Dendritic cell treated with granulocyte-macrophage colony-stimulating factor and Interleukin-4, amounts not matched to agents 40 ng/mL and 50 ng/mL, for 4 days (primary cell): Measurements from ENCODE around the gene UTS2R.

Experiments used
- H3K27ac Mint-ChIP-seq: one replicate; pipeline ENCODE4 v1.8.0; 2022; ENCODE audit warnings: mild to moderate bottlenecking, mixed read lengths
- H3K27me3 Mint-ChIP-seq: one replicate; pipeline ENCODE4 v1.8.0; 2022; ENCODE audit warnings: mild to moderate bottlenecking, mixed read lengths
- H3K36me3 Mint-ChIP-seq: one replicate; pipeline ENCODE4 v1.8.0; 2022; ENCODE audit warnings: low read depth, mixed read lengths
- H3K4me1 Mint-ChIP-seq: one replicate; pipeline ENCODE4 v1.8.0; 2022; ENCODE audit warnings: low read depth, mixed read lengths
- H3K4me3 Mint-ChIP-seq: one replicate; pipeline ENCODE4 v1.8.0; 2022; ENCODE audit warnings: mild to moderate bottlenecking, moderate library complexity, mixed read lengths
- H3K9me3 Mint-ChIP-seq: one replicate; pipeline ENCODE4 v1.8.0; 2022; ENCODE audit warnings: mixed read lengths
- intact Hi-C: fragments of 100-400 bp; cut with micrococcal nuclease; formaldehyde crosslinking; loops from one replicate; pipeline ENCODE4 v1.15.0; 2022

The UTS2R gene

GRCh38 chr17:82390860-82391435 lies 19.4 kb downstream of the UTS2R start:
- no peak overlapping the region for H3K4me3 Mint-ChIP-seq
- intact Hi-C loops: no loop called here
- H3K36me3 Mint-ChIP-seq: peaks cover 48% of the 10 kb centered on the region
- peaks cover 26% of the 10 kb centered on the region for H3K27me3 Mint-ChIP-seq
- no peak overlapping the region for H3K27ac Mint-ChIP-seq
- H3K4me1 Mint-ChIP-seq: peaks cover 15% of the 10 kb centered on the region
- H3K9me3 Mint-ChIP-seq: no peaks in the 10 kb centered on the region

DNA sequence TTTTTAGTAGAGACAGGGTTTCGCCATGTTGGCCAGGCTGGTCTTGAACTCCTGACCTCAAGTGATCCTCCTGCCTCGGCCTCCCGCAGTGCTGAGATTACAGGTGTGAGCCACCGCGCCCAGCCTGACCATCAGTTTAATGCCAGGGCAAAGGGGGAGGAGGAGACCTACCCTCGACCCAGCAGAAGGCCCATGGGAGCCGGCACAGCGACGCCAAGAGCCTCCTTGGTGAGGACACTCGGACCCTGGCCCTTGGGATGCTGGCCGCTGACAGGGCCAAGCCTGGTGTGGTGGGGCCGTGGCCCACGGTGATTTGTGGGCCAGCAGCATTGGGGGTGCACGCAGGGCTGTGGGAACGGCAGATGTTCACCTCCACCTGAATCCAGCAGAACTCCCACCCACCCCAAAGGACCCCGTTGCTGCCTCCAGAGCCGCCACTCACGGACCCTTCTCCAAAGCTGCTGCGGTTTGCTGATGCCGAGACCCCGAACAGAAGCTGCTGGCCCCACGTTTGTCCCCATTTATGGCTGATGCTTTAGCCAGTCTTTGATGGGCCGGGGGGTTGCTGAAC lies 20.0 kb downstream of the UTS2R start:
- intact Hi-C loops: no loop called here

DNA sequence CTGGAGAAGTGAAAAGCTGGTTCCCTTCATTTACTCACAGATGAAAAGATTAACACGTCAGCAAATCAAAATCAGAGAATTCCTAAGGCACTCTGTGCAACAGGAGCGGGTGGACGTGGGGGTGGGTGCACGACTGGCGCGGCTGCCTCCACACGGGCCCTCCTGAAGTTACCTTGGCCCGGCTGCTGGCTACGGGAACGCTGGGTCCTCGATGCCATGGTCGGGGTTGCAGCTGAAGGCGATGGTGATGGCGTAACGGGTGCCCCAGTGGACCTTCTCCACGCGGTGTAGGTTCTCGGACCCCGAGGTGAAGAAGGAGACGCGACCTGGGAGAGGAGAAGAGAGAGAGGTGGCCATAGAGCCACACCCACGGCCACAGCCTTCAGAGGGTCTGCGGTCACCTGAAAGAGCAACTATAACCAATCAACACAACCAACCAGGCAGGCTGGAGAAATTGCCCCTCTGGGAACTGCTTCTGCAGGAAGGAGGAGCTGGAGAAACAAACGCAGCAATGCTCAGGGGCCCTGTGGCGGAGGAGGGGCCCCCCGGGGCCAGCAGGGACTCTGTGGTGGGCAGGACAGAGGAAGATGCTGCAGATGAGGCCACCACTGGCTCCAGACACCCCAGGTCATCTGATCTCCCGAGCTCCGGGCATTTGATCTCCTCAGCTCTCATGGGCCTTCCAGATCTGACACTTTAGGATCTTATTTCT lies 20.8 kb downstream of the UTS2R start:
- no peaks in the 10 kb centered on the region for H3K9me3 Mint-ChIP-seq
- no peak overlapping the region for H3K27ac Mint-ChIP-seq
- peaks cover 15% of the 10 kb centered on the region for H3K4me1 Mint-ChIP-seq
- intact Hi-C loops: no loop called here
- H3K27me3 Mint-ChIP-seq: peaks cover 13% of the 10 kb centered on the region
- peaks cover 61% of the 10 kb centered on the region for H3K36me3 Mint-ChIP-seq
- H3K4me3 Mint-ChIP-seq: no peak overlapping the region

More for the DNA sequence above, 20.0 kb downstream of the UTS2R start:
- Mint-ChIP-seq H3K4me3 (no peak overlapping the region), H3K27ac (no peak overlapping the region), H3K36me3 (peaks cover 53% of the 10 kb centered on the region), H3K27me3 (peaks cover 20% of the 10 kb centered on the region), H3K4me1 (peaks cover 15% of the 10 kb centered on the region), H3K9me3 (no peaks in the 10 kb centered on the region)

GRCh38 chr17:82392941-82393340 lies 21.4 kb downstream of the UTS2R start:
- Mint-ChIP-seq H3K9me3 (no peaks in the 10 kb centered on the region), H3K4me3 (no peak overlapping the region), H3K4me1 (peaks cover 9% of the 10 kb centered on the region), H3K27me3 (peaks cover 7% of the 10 kb centered on the region), H3K27ac (no peak overlapping the region), H3K36me3 (peaks cover 66% of the 10 kb centered on the region)
- intact Hi-C loops: no loop called here

- H3K36me3 Mint-ChIP-seq: peaks cover 76% of the 10 kb centered on the region
- no peaks in the 10 kb centered on the region for H3K9me3 Mint-ChIP-seq
- H3K4me1 Mint-ChIP-seq: peaks cover 9% of the 10 kb centered on the region
- H3K4me3 Mint-ChIP-seq: no peak overlapping the region
- H3K27ac Mint-ChIP-seq: peak overlapping the region; percentile 45
- intact Hi-C loops: no loop called here
- H3K27me3 Mint-ChIP-seq: peaks cover 2% of the 10 kb centered on the region
Measured at GRCh38 chr17:82394278-82394677, 22.7 kb downstream of the UTS2R start.

DNA sequence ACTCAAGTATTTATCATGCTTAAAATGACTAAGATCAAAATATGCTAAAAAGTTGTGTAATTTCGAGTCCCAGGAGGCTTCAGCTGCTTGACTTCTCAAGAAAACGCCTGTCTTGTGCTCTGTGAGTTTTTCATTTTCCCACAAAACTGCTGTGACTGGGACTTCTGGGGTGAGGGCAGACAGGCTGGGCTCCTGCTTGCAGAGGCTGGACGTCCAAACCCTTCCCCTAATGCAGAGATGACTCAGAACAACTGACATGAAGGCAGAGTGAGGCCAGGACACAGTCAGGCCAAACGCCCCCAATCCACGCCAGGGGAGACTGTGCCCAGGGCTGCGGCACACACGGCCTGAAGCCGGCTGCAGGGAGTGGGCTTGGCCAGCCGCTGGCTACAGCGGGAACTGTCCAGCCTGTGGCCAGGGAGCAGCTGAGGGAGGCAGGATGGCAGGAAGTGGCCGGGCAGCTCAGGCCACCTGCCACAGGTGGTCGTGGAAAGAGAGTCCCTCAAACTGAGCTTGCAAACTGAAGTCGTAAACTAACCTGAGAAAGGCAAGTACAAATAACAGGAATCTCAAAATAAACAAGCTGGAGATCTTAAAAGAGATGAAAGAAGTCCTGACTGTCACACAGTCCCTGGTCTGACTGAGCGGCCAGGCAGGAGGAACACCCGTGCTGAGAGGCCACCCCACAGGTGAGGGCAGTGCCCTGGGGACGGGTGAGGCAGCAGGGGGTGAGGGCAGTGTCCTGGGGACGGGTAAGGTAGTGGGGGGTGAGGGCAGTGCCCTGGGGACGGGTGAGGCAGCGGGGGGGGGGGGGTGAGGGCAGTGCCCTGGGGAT lies 25.3 kb downstream of the UTS2R start:
- Mint-ChIP-seq H3K4me3 (no peak overlapping the region), H3K27me3 (peaks cover 3% of the 10 kb centered on the region), H3K4me1 (peaks cover 35% of the 10 kb centered on the region), H3K9me3 (no peaks in the 10 kb centered on the region), H3K36me3 (peaks cover 76% of the 10 kb centered on the region), H3K27ac (peak overlapping the region; percentile 14)
- intact Hi-C loops: no loop called here

GRCh38 chr17:82397449-82398335 lies 26.1 kb downstream of the UTS2R start:
- Mint-ChIP-seq H3K4me3 (no peak overlapping the region), H3K9me3 (no peaks in the 10 kb centered on the region), H3K27me3 (peaks cover 3% of the 10 kb centered on the region), H3K4me1 (peaks cover 37% of the 10 kb centered on the region), H3K27ac (no peak overlapping the region), H3K36me3 (peaks cover 75% of the 10 kb centered on the region)
- intact Hi-C loops: no loop called here

DNA sequence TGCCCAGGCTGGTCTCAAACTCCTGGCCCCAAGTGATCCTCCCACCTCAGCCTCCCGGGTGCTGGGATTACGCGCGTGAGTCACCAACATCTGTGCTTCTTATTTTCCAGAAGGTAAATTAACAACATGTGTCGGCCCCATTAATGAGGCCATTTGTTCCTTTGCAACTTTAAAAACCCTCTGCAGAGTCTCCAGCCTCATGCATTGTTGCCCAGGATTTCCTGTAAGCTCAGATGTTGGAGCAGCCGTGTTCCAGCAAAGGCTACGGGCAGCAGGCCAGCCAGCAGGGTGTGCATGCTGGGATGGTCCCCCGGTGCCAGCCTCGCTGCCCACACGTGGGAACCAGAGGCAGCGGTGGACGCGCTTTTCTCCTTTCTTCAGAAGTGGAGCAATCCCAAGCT lies 27.5 kb downstream of the UTS2R start:
- intact Hi-C loops: no loop called here

DNA sequence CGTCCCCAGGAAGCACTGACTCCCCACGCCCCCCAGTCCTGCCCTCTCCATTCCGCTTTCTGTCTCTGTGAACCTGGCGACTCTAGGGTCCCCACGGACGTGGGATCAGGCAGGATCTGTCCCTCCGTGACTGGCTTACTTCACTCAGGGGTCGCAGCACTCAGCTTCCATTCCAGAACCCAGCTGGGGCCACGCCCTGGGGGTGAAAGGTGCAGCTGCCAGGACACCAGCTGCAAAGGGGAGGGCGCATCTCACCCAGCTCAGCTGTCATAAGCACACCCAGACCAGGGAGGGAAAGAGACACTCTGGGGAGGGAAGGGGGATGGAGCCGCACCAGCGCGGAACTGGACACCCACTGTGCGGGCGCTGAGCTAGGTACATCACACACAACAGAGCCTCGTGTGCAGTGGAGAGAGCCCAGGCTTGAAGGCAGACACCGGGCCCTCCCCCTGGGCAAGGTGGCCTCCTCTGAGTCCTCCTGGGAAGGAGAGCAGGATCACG lies 28.1 kb downstream of the UTS2R start:
- Mint-ChIP-seq H3K4me1 (peaks cover 37% of the 10 kb centered on the region), H3K36me3 (peaks cover 75% of the 10 kb centered on the region), H3K27me3 (peaks cover 3% of the 10 kb centered on the region), H3K9me3 (no peaks in the 10 kb centered on the region), H3K27ac (peak overlapping the region; percentile 33), H3K4me3 (no peak overlapping the region)
- intact Hi-C loops: no loop called here

More for the DNA sequence above, 27.5 kb downstream of the UTS2R start:
- H3K27me3 Mint-ChIP-seq: peaks cover 3% of the 10 kb centered on the region
- H3K9me3 Mint-ChIP-seq: no peaks in the 10 kb centered on the region
- H3K4me1 Mint-ChIP-seq: peaks cover 37% of the 10 kb centered on the region
- H3K4me3 Mint-ChIP-seq: no peak overlapping the region
- H3K27ac Mint-ChIP-seq: peak overlapping the region; percentile 33
- peaks cover 75% of the 10 kb centered on the region for H3K36me3 Mint-ChIP-seq

DNA sequence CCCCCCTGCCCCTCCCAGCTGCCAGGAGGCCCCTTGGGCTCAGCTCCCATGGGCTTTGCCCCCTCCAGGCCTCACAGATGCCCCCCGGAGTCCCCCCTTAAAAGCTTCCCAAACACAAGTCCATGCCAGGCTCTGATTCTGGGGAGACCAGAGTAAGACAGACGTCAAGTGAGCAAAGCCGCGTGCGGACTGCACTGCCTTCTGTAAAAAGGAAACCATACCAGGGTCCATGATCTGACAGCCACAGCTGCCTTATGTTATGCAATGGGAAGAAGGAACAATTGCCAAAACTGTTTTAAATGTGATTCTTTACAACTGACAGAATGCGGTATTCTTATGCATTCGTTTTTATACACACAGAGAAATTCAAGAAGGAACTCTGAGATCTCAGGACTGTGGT lies 28.6 kb downstream of the UTS2R start:
- Mint-ChIP-seq H3K27ac (peak overlapping the region; percentile 79), H3K9me3 (no peaks in the 10 kb centered on the region), H3K27me3 (peaks cover 3% of the 10 kb centered on the region), H3K4me3 (no peak overlapping the region), H3K36me3 (peaks cover 75% of the 10 kb centered on the region), H3K4me1 (peaks cover 37% of the 10 kb centered on the region)
- intact Hi-C loops: no loop called here

DNA sequence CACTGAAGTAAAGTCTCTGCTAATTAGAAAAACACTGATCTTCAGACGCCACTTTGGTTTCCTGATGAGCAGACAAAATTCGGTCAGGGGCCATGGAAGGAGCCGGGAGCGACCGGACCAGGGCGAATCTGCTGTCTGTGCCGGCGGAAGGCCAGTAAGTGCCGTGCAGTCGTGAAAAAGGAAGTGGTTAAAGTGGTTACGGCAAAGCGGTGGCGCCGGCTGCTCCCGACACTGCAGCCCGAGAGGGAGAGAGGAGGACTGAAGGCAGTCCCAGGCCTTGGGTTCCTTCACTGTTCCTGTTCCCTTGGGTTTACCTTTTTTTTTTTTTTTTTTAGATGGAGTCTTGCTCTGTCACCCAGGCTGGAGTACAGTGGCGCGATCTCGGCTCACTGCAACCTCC lies 29.3 kb downstream of the UTS2R start:
- H3K9me3 Mint-ChIP-seq: no peaks in the 10 kb centered on the region
- peaks cover 3% of the 10 kb centered on the region for H3K27me3 Mint-ChIP-seq

DNA sequence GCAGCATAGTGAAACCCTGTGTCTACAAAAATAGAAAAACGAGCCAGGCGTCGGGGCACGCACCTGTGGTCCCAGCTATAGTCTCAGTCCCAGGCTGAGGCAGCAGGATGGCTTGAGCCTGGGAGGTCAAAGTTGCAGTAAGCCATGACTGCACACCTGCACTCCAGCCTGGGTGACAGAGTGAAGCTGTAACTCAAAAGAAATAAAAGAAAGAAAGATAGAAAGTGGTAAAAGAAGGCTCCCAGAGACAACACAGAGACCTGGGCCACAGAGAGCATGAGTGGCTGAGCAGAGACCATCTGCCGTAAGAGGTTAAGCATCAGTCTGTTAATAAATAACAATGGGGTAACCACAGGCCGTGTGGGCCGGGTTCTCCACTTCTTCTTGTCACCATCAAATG lies 31.3 kb downstream of the UTS2R start:
- Mint-ChIP-seq H3K27ac (no peak overlapping the region), H3K36me3 (peaks cover 69% of the 10 kb centered on the region), H3K27me3 (peaks cover 7% of the 10 kb centered on the region), H3K4me1 (peaks cover 41% of the 10 kb centered on the region), H3K4me3 (no peak overlapping the region), H3K9me3 (no peaks in the 10 kb centered on the region)
- intact Hi-C loops: loop anchor here (2.0 kb wide), 1 partner anchor 18 kb away; no protein-coding TSS in a partner anchor

More for the DNA sequence above, 29.3 kb downstream of the UTS2R start:
- Mint-ChIP-seq H3K4me3 (peak overlapping the region; percentile 65), H3K27ac (peak overlapping the region; percentile 79), H3K4me1 (peaks cover 37% of the 10 kb centered on the region), H3K36me3 (peaks cover 75% of the 10 kb centered on the region)
- intact Hi-C loops: no loop called here
